H1 (cell line): Measurements from ENCODE around the gene PTK6. TPM values are rescaled to one million over a fixed set of nuclear protein-coding genes. Genes with fewer than 3 reads are reported as not detected.

Experiments
- CTCF ChIA-PET: fragments of 300-600 bp; sonication (Branson Sonifier 250); formaldehyde crosslinking; loops from one replicate; lab custom pipeline; 2021; ENCODE audit not compliant: partially characterized antibody; lab: Charles Lee
- POLR2A ChIA-PET: fragments of 300-600 bp; sonication (Branson Sonifier 250); formaldehyde crosslinking; loops from one replicate; lab custom pipeline; 2021; ENCODE audit warnings: inconsistent platforms; ENCODE audit not compliant: partially characterized antibody; lab: Charles Lee
- DNase-seq, 2 experiments: peaks; one replicate each; pipeline versions ENCODE4 v3.0.0 to v3.0.0-alpha.2; 2010 to 2022; ENCODE audit warnings: low spot score in 2 of 2, low read depth in 1 of 2, mixed read lengths in 1 of 2
- FAIRE-seq: peaks from 2 replicates; lab custom pipeline; 2011; peaks lifted over from hg19 to GRCh38; lab: Jason Lieb, UNC
- H2AFZ ChIP-seq: 2 replicates; pipeline ENCODE4 v1.8.1; 2012; ENCODE audit warnings: low read length, inconsistent platforms
- H2AK5ac ChIP-seq: 2 replicates; pipeline ENCODE4 v1.6.1; 2013; ENCODE audit warnings: low read depth, low read length
- H2BK120ac ChIP-seq: replicated peaks from 2 replicates; pipeline ENCODE3; 2013; ENCODE audit warnings: low read depth, low read length, inconsistent platforms
- H2BK12ac ChIP-seq: 2 replicates; pipeline ENCODE4 v1.6.1; 2013; ENCODE audit warnings: low read depth, low read length
- H2BK15ac ChIP-seq: 2 replicates; pipeline ENCODE4 v1.6.1; 2013; ENCODE audit warnings: low read length
- H2BK20ac ChIP-seq: 2 replicates; pipeline ENCODE4 v1.6.1; 2013; ENCODE audit warnings: low read length
- H2BK5ac ChIP-seq: 2 replicates; pipeline ENCODE4 v1.6.1; 2013; ENCODE audit warnings: low read depth, low read length
- H3K14ac ChIP-seq: 2 replicates; pipeline ENCODE4 v1.6.1; 2013; ENCODE audit warnings: inconsistent platforms; ENCODE audit not compliant: insufficient read length
- H3K18ac ChIP-seq: 2 replicates; pipeline ENCODE4 v1.6.1; 2013; ENCODE audit warnings: low read length; ENCODE audit errors: extremely low read depth
- H3K23ac ChIP-seq: 2 replicates; pipeline ENCODE4 v1.6.1; 2013; ENCODE audit warnings: inconsistent platforms; ENCODE audit not compliant: insufficient read length
- H3K23me2 ChIP-seq: 2 replicates; pipeline ENCODE4 v1.6.1; 2013; ENCODE audit warnings: low read depth, low read length
- H3K27ac ChIP-seq: 2 replicates; pipeline ENCODE4 v1.6.1; 2011; ENCODE audit warnings: low read depth, low read length, inconsistent platforms
- H3K27me3 ChIP-seq, 4 experiments: replicated peaks in 1 of 4; 1 replicate in 1 of 4; 2 replicates in 3 of 4; pipeline versions ENCODE4 v1.6.1 to v1.8.1; 2011 to 2013; ENCODE audit warnings: low read length in 3 of 4, mild to moderate bottlenecking in 3 of 4, inconsistent platforms in 2 of 4, mixed read lengths in 2 of 4, moderate library complexity in 1 of 4; ENCODE audit not compliant: control insufficient read depth in 3 of 4, insufficient read depth in 3 of 4; ENCODE audit errors: extremely low read depth in 1 of 4
- H3K36me3 ChIP-seq, 4 experiments: 2 replicates each; pipeline versions ENCODE4 v1.6.1 to v1.8.1; 2011 to 2013; ENCODE audit warnings: mild to moderate bottlenecking in 4 of 4, low read length in 3 of 4, moderate library complexity in 2 of 4, control low read depth in 1 of 4, inconsistent platforms in 1 of 4; ENCODE audit not compliant: insufficient read depth in 4 of 4, control insufficient read depth in 2 of 4
- H3K4ac ChIP-seq: replicated peaks from 2 replicates; pipeline ENCODE3; 2013; ENCODE audit warnings: low read length, low read depth, mixed read lengths, inconsistent platforms; ENCODE audit not compliant: insufficient read length
- H3K4me1 ChIP-seq, 4 experiments: replicated peaks in 1 of 4; 1 replicate in 1 of 4; 2 replicates in 3 of 4; pipeline versions ENCODE4 v1.6.1 to v1.8.1; 2011 to 2013; ENCODE audit warnings: low read length in 3 of 4, inconsistent platforms in 2 of 4, mixed read lengths in 1 of 4; ENCODE audit not compliant: insufficient read depth in 4 of 4, control insufficient read depth in 3 of 4
- H3K4me2 ChIP-seq, 2 experiments: 2 replicates each; pipeline versions ENCODE4 v1.6.1 to v1.8.1; 2011 to 2013; ENCODE audit warnings: low read depth in 2 of 2, low read length in 2 of 2, control low read depth in 1 of 2, inconsistent platforms in 1 of 2, mild to moderate bottlenecking in 1 of 2; ENCODE audit not compliant: insufficient read depth in 1 of 2
- H3K4me3 ChIP-seq, 4 experiments: fragments of 200-600, 300-600 bp in 1 of 4; sonication (generic), shearing (Covaris generic), sonication (Bioruptor Twin) in 1 of 4; 2 replicates each; pipeline versions ENCODE4 v1.5.1 to v1.8.1; 2011 to 2016; ENCODE audit warnings: low read length in 4 of 4, low read depth in 3 of 4, control low read depth in 2 of 4, inconsistent platforms in 2 of 4, mild to moderate bottlenecking in 2 of 4, mixed read lengths in 1 of 4, moderate library complexity in 1 of 4; ENCODE audit not compliant: insufficient read depth in 2 of 4; ENCODE audit errors: extremely low read depth in 1 of 4
- H3K56ac ChIP-seq: replicated peaks from 2 replicates; pipeline ENCODE3; 2013; ENCODE audit warnings: low read depth, mild to moderate bottlenecking, mixed read lengths, low read length, inconsistent platforms; ENCODE audit not compliant: insufficient read length
- H3K79me1 ChIP-seq: 2 replicates; pipeline ENCODE4 v1.6.1; 2013; ENCODE audit warnings: low read depth, low read length, control low read depth
- H3K79me2 ChIP-seq, 2 experiments: 2 replicates each; pipeline versions ENCODE4 v1.6.1 to v1.8.1; 2012 to 2013; ENCODE audit warnings: low read length in 2 of 2, mild to moderate bottlenecking in 2 of 2, inconsistent platforms in 1 of 2; ENCODE audit not compliant: insufficient read depth in 2 of 2, control insufficient read depth in 1 of 2
- H3K9ac ChIP-seq, 4 experiments: replicated peaks in 1 of 4; 1 replicate in 1 of 4; 2 replicates in 3 of 4; pipeline versions ENCODE4 v1.6.1 to v1.8.1; 2011 to 2013; ENCODE audit warnings: low read depth in 3 of 4, low read length in 3 of 4, control low read depth in 2 of 4, mild to moderate bottlenecking in 2 of 4, moderate library complexity in 2 of 4, inconsistent platforms in 1 of 4; ENCODE audit errors: extremely low read depth in 1 of 4
- H3K9me3 ChIP-seq, 2 experiments: 2 replicates each; pipeline versions ENCODE4 v1.6.1 to v1.8.1; 2012 to 2013; ENCODE audit warnings: mild to moderate bottlenecking in 2 of 2, moderate library complexity in 2 of 2, control low read depth in 1 of 2, inconsistent platforms in 1 of 2, low read depth in 1 of 2, low read length in 1 of 2, mixed read lengths in 1 of 2; ENCODE audit not compliant: insufficient read depth in 2 of 2
- H4K20me1 ChIP-seq, 2 experiments: replicated peaks in 1 of 2; 2 replicates each; pipeline versions ENCODE3 to v1.8.1; 2011 to 2013; ENCODE audit warnings: inconsistent platforms in 2 of 2, low read length in 2 of 2, mild to moderate bottlenecking in 1 of 2; ENCODE audit not compliant: insufficient read depth in 2 of 2, control insufficient read depth in 1 of 2
- H4K5ac ChIP-seq: 2 replicates; pipeline ENCODE4 v1.6.1; 2013; ENCODE audit warnings: low read length, low read depth, mixed read lengths, inconsistent platforms; ENCODE audit not compliant: insufficient read length
- H4K8ac ChIP-seq: 2 replicates; pipeline ENCODE4 v1.8.0; 2013; ENCODE audit warnings: mild to moderate bottlenecking, moderate library complexity, low read length, inconsistent platforms; ENCODE audit not compliant: insufficient read depth; ENCODE audit errors: extremely low read depth
- H4K91ac ChIP-seq: replicated peaks from 2 replicates; pipeline ENCODE3; 2013; ENCODE audit warnings: low read length, mixed read lengths, inconsistent platforms; ENCODE audit not compliant: insufficient read length
- ATF3 ChIP-seq: IDR thresholded peaks from 2 replicates; pipeline ENCODE4 v1.6.1; 2011; ENCODE audit warnings: low read depth, mild to moderate bottlenecking, low read length; ENCODE audit not compliant: insufficient read depth
- CHD1 ChIP-seq: IDR thresholded peaks from 2 replicates; pipeline ENCODE4 v1.6.1; 2012; ENCODE audit warnings: low read depth, low read length, improper control_type of control experiment
- CHD2 ChIP-seq: IDR thresholded peaks from 2 replicates; pipeline ENCODE4 v1.6.1; 2012; ENCODE audit warnings: low read length, improper control_type of control experiment
- POLR2A ChIP-seq, 2 experiments: IDR thresholded peaks; 1 replicate in 1 of 2; 2 replicates in 1 of 2; pipeline ENCODE4 v1.6.1; 2011; ENCODE audit warnings: low read depth in 2 of 2, low read length in 2 of 2, mild to moderate bottlenecking in 2 of 2; ENCODE audit errors: control extremely low read depth in 1 of 2
- WGBS, 2 experiments: shearing (Covaris generic) in 1 of 2; methylation state at CpG; one replicate each; pipeline versions ENCODE4 v1.1.6 to v1.1.7; 2013 to 2015; ENCODE audit warnings: low lambda C conversion rate in 2 of 2, mixed read lengths in 2 of 2, inconsistent platforms in 1 of 2, low coverage in 1 of 2, missing lambda C conversion rate in 1 of 2; ENCODE audit not compliant: insufficient replicate concordance in 2 of 2, insufficient coverage in 1 of 2, insufficient read length in 1 of 2; ENCODE audit errors: extremely low coverage in 1 of 2, missing lambda C conversion rate in 1 of 2; 5-methylcytosine and 5-hydroxymethylcytosine counted together
- polyA plus RNA-seq, 7 experiments: library from polyadenylated mRNA; depleted of rRNA in 3 of 7; stranded (reverse) in 5 of 7; unstranded in 2 of 7; fragments of >200 nt in 5 of 7; fragments of 200-250 nt in 2 of 7; gene quantifications; 1 replicate in 5 of 7; 2 replicates in 1 of 7; 4 replicates in 1 of 7; pipeline versions ENCODE4 v1.2.1 to v1.2.3, GENCODE V29; 2011 to 2013; ENCODE audit warnings: missing spikeins in 2 of 7, mixed read lengths in 2 of 7
- total RNA-seq: library from RNA; stranded (reverse); fragmentation: NEBNext Ultra II Directional; extraction: Animal tissue kit (Norgen Biotek cat#: 25700); gene quantifications from 2 replicates; pipeline ENCODE4 v1.2.1, GENCODE V29; 2021
- TF ChIP-seq, protein P1 (sequence below): IDR thresholded peaks from 2 replicates; pipeline ENCODE4 v1.6.1; 2011; ENCODE audit warnings: low read length, improper control_type of control experiment

PTK6 gene
- total and polyA plus RNA-seq, 2 of the 8 experiments (the other 6 are each of a cell fraction or from before 2014, with no cell fraction given) = 0.12 to 0.19 TPM

DNA sequence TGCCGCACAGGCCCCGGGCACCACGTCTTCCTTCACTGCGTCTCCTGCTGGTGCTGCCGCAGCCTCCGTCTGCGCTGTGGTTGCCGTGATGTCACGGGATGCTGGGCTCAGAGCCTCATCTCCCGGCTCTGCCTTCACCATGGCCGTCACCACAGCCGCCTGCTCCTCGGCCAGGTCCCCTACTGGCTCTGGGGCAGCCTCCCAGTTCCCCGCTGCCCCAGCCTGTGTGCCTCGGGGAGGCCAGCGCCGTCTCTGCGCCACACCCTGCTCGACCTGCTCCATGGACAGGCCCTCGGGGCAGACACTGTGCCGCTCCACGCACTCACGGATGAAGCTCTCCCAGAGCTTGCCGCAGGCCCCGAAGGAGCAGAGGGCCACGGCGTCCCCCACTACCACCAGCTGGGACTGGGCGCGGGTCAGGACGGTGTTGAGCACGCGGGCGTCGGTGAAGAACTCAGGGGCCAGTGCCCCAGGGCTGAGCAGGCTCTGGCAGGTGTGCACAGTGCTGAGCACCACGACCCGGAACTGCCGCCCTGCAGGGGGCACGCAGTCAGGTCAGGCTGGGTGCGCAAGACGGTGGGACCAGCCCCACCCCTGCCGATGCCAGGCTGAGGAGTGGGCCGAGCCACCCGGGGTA lies 28.6 kb upstream of the PTK6 start:
- Histone ChIP-seq H2BK120ac (no peak overlapping the region), H3K14ac (no peak overlapping the region), H3K79me1 (no peaks in the 10 kb centered on the region), H3K27me3 (no peaks in the 10 kb centered on the region), H3K56ac (no peak overlapping the region), H2BK15ac (no peak overlapping the region), H3K18ac (no peak overlapping the region), H4K8ac (no peak overlapping the region; the same call in 1 of the 2 replicates), H3K4me1 (no peaks in the 10 kb centered on the region), H4K91ac (no peak overlapping the region), H3K4me3 (no peak overlapping the region), H2BK5ac (no peak overlapping the region), H2BK20ac (no peak overlapping the region), H3K9ac (no peak overlapping the region), H4K5ac (no peak overlapping the region), H4K20me1 (no peaks in the 10 kb centered on the region), H2BK12ac (no peak overlapping the region), H3K23me2 (no peaks in the 10 kb centered on the region), H3K9me3 (no peaks in the 10 kb centered on the region), H3K27ac (no peak overlapping the region), H3K36me3 (no peaks in the 10 kb centered on the region; a peak in 4 of 8 replicates), H3K4me2 (no peak overlapping the region), H2AK5ac (no peak overlapping the region), H3K4ac (no peak overlapping the region), H3K23ac (no peak overlapping the region), H2AFZ (no peak overlapping the region), H3K79me2 (no peaks in the 10 kb centered on the region)
- WGBS, 2 experiments = 92% methylated on average over 38 of the region's 43 CpGs; no CpG with 5 or more reads in 1 of the 2 experiments
- FAIRE-seq (no peak), DNase-seq (no peak)
- CTCF ChIA-PET = interaction anchor here (0.6 to 1.7 kb wide), 5 partner anchors 8 to 136 kb away, joined by 3 to 4 read pairs (median 3); no protein-coding TSS in a partner anchor
- TF ChIP-seq CHD1 = no peak
- TF ChIP-seq ATF3 = no peak
- TF ChIP-seq, protein P1, sequence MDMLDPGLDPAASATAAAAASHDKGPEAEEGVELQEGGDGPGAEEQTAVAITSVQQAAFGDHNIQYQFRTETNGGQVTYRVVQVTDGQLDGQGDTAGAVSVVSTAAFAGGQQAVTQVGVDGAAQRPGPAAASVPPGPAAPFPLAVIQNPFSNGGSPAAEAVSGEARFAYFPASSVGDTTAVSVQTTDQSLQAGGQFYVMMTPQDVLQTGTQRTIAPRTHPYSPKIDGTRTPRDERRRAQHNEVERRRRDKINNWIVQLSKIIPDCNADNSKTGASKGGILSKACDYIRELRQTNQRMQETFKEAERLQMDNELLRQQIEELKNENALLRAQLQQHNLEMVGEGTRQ = no peak
- no peak for TF ChIP-seq CHD2
- no peak for TF ChIP-seq POLR2A (IDR thresholded peaks at IDR 0.05; ENCODE audit: control extremely low read depth in 1 of 2, low read depth in 2 of 2, low read length in 2 of 2)
- POLR2A ChIA-PET = interaction anchor here (0.8 to 3.4 kb wide), 5 partner anchors 8 to 45 kb away, joined by 3 to 12 read pairs (median 3); partner anchors contain the start of genes HELZ2 and PPDPF
